BJ (cell line): ENCODE measurements around the gene TMEM154. TPM values are rescaled to one million over a fixed set of nuclear protein-coding genes. Genes with fewer than 3 reads are reported as not detected.

Experiments used
- CTCF ChIA-PET: fragments of 350-600 bp; formaldehyde crosslinking; extraction: SDS; loops from one replicate; lab custom pipeline; 2021; ENCODE audit warnings: antibody characterized with exemption, inconsistent platforms; lab: Yijun Ruan, JAX
- POLR2A ChIA-PET: fragments of 300-600 bp; sonication (Branson Sonifier 250); formaldehyde crosslinking; extraction: SDS; loops from one replicate; lab custom pipeline; 2021; ENCODE audit warnings: antibody characterized with exemption; lab: Charles Lee
- DNase-seq: peaks from one replicate; pipeline ENCODE4 v3.0.0-alpha.2; 2011; ENCODE audit warnings: low read depth
- H3K27me3 ChIP-seq: 2 replicates; pipeline ENCODE4 v1.6.0; 2011; ENCODE audit warnings: low read length; ENCODE audit not compliant: control insufficient read depth, insufficient read depth
- H3K36me3 ChIP-seq: 2 replicates; pipeline ENCODE4 v1.5.1; 2011; ENCODE audit warnings: low read length; ENCODE audit not compliant: control insufficient read depth, insufficient read depth
- H3K4me3 ChIP-seq: 2 replicates; pipeline ENCODE4 v1.5.1; 2011; ENCODE audit warnings: low read depth, mild to moderate bottlenecking, control low read depth, low read length
- CTCF ChIP-seq: IDR thresholded peaks from 2 replicates; pipeline ENCODE4 v1.5.1; 2011; ENCODE audit warnings: low read depth, mild to moderate bottlenecking, control low read depth, inconsistent platforms, low read length, moderate library complexity; ENCODE audit not compliant: insufficient read depth
- polyA minus RNA-seq: library from RNA; depleted of rRNA, polyadenylated mRNA; stranded (reverse); fragments of >200 nt; gene quantifications from 2 replicates; pipeline ENCODE4 v1.2.3, GENCODE V29; 2011; rRNA and poly(A)+ RNA removed
- polyA plus RNA-seq: library from polyadenylated mRNA; depleted of rRNA; stranded (reverse); fragments of >200 nt; gene quantifications from 2 replicates; pipeline ENCODE4 v1.2.3, GENCODE V29; 2011; rRNA removed

The TMEM154 gene
- 1.1 and 2.4 TPM in 2 replicates for polyA plus RNA-seq
- 1.3 and 1.4 TPM in 2 replicates for polyA minus RNA-seq

- Histone ChIP-seq H3K36me3 (no peaks in the 10 kb centered on the region), H3K27me3 (0 out of 2 replicates have a peak, but pooled peaks cover 1% of the 10 kb centered on the region), H3K4me3 (peak within 1 kb of the TSS; percentile 52)
- TF ChIP-seq CTCF: no peak
- no peak for DNase-seq
- POLR2A ChIA-PET: interaction anchor here (0.7 kb wide), 1 partner anchor 389 kb away, joined by 7 read pairs; no protein-coding TSS in a partner anchor
- CTCF ChIA-PET: interaction anchor here (1.0 kb wide), 1 partner anchor 18 kb away, joined by 3 read pairs; no protein-coding TSS in a partner anchor
Observed at GRCh38 chr4:152679414-152680281, at the start of gene TMEM154. TMEM154 (minus strand) TSS chr4:152679997; CDS start chr4:152679933, 64 bp downstream.

DNA sequence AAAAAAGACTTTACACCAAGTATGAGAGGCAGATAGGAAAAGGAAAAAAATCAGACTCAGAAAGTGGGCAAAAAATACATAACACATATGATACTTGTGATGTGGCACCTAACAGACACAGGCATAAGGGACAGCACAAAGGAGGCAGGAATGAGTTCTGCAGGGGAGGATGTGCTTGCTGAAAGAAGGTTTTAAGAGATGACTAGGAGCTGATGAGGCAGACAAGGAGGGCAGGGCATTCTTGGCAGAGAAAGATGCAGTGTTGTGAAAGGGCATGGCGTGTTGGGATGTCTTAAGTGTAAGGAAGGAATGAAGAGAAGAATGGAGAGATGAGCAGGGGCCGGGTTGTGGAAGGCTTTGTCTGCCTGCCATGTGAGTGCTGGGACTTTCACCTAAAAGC lies 49.7 kb upstream of the TMEM154 start:
- ChIA-PET POLR2A (no interaction called here), CTCF (no interaction called here)
- TF ChIP-seq CTCF: no peak

GRCh38 chr4:152728343-152728742 lies 48.5 kb upstream of the TMEM154 start:
- Histone ChIP-seq H3K36me3 (no peaks in the 10 kb centered on the region), H3K27me3 (peaks cover 3% of the 10 kb centered on the region), H3K4me3 (no peak overlapping the region)
- POLR2A ChIA-PET: no interaction called here
- CTCF ChIA-PET: no interaction called here
- no peak for DNase-seq
- no peak for TF ChIP-seq CTCF

More for the DNA sequence above, 49.7 kb upstream of the TMEM154 start:
- no peak for DNase-seq
- Histone ChIP-seq H3K4me3 (no peak overlapping the region), H3K27me3 (peaks cover 3% of the 10 kb centered on the region), H3K36me3 (no peaks in the 10 kb centered on the region)

DNA sequence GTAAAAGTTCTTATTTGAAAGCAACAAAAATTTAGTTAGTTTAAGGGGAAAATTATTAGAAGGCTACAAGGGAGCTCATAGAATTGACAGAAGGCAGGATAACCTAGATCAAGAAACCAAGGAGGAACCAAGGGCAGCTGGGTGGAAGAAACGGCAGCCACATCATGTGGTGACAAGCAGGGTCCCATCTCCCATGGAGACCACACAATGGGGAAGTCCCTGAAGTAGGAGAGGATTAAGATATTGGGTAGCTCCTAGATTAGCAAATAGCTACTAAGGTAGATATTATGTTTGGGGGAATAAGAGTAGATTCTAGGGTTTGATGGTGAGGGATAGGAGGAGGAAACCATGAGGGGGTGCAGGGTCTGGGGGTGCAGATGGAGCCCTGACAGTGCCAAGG lies 48.0 kb upstream of the TMEM154 start:
- Histone ChIP-seq H3K4me3 (no peak overlapping the region), H3K27me3 (peaks cover 3% of the 10 kb centered on the region), H3K36me3 (no peaks in the 10 kb centered on the region)
- ChIA-PET CTCF (interaction anchor here (0.7 kb wide), 1 partner anchor 319 kb away, joined by 3 read pairs; no protein-coding TSS in a partner anchor), POLR2A (no interaction called here)
- DNase-seq: no peak
- no peak for TF ChIP-seq CTCF

GRCh38 chr4:152724494-152724893 lies 44.7 kb upstream of the TMEM154 start:
- no peak for TF ChIP-seq CTCF
- no peak for DNase-seq
- POLR2A ChIA-PET: no interaction called here
- CTCF ChIA-PET: no interaction called here
- peaks cover 5% of the 10 kb centered on the region for H3K27me3 ChIP-seq
- no peaks in the 10 kb centered on the region for H3K36me3 ChIP-seq
- H3K4me3 ChIP-seq: no peak overlapping the region
